Kidney (tissue), 14 donors: Measurements from ENCODE around the gene LCN6. TPM values are rescaled to one million over a fixed set of nuclear protein-coding genes. Genes with fewer than 3 reads are reported as not detected.

Experiments
- DNase-seq, 5 donors: peaks; one replicate each; pipeline ENCODE4 v3.0.0-alpha.2; 2013 to 2020
- FAIRE-seq: peaks from 2 replicates; lab custom pipeline; 2012; peaks lifted over from hg19 to GRCh38; lab: Jason Lieb, UNC
- H3K27ac ChIP-seq, 2 donors: one replicate each; pipeline ENCODE4 v1.7.0; 2013; ENCODE audit warnings: low read depth in 2 of 2, low read length in 2 of 2, inconsistent platforms in 1 of 2
- H3K27me3 ChIP-seq: one replicate; pipeline ENCODE4 v1.7.1; 2013; ENCODE audit warnings: low read length, inconsistent platforms; ENCODE audit not compliant: control insufficient read depth, insufficient read depth
- H3K36me3 ChIP-seq, 3 donors: one replicate each; pipeline versions ENCODE4 v1.7.0 to v1.7.1; 2013; ENCODE audit warnings: low read length in 3 of 3, control low read depth in 1 of 3, inconsistent platforms in 1 of 3; ENCODE audit not compliant: insufficient read depth in 3 of 3, control insufficient read depth in 2 of 3
- H3K4me1 ChIP-seq, 3 donors: one replicate each; pipeline versions ENCODE4 v1.7.0 to v1.7.1; 2013; ENCODE audit warnings: low read length in 3 of 3, inconsistent platforms in 1 of 3, low read depth in 1 of 3; ENCODE audit not compliant: control insufficient read depth in 2 of 3, insufficient read depth in 2 of 3
- H3K4me3 ChIP-seq, 3 donors: one replicate each; pipeline versions ENCODE4 v1.7.0 to v1.8.1; 2013; ENCODE audit warnings: low read length in 3 of 3, control low read depth in 1 of 3, inconsistent platforms in 1 of 3
- H3K9ac ChIP-seq, 3 donors: one replicate each; pipeline versions ENCODE4 v1.7.0 to v1.7.1; 2013; ENCODE audit warnings: low read length in 3 of 3, control low read depth in 1 of 3, inconsistent platforms in 1 of 3
- H3K9me3 ChIP-seq, 3 donors: one replicate each; pipeline versions ENCODE4 v1.7.0 to v1.7.1; 2013; ENCODE audit warnings: low read length in 3 of 3, control low read depth in 1 of 3, inconsistent platforms in 1 of 3; ENCODE audit not compliant: control insufficient read depth in 2 of 3, insufficient read depth in 1 of 3
- CTCF ChIP-seq: IDR thresholded peaks from 3 replicates; pipeline ENCODE4 v1.5.1; 2012; ENCODE audit warnings: mild to moderate bottlenecking, moderate library complexity, borderline replicate concordance; ENCODE audit not compliant: insufficient read depth; ENCODE audit errors: extremely low read depth
- intact Hi-C: fragments of 100-400 bp; cut with DNase I; formaldehyde crosslinking; loops from one replicate; pipeline ENCODE4 v1.11.1; 2022
- polyA plus RNA-seq: library from polyadenylated mRNA; stranded (reverse); fragments of 350-450 nt; fragmentation: Illumina TruSeq; extraction: RNeasy Lipid Tissue Mini Kit (QIAGEN cat#74804); gene quantifications from one replicate; pipeline ENCODE4 v1.2.3, GENCODE V29; 2014; ENCODE audit warnings: low read depth, low replicate concordance; ENCODE audit not compliant: insufficient read depth
- total RNA-seq: library from RNA; stranded (reverse); fragmentation: NEBNext Ultra II Directional; extraction: Animal tissue kit (Norgen Biotek cat#: 25700); gene quantifications from one replicate; pipeline ENCODE4 v1.2.1, GENCODE V29; 2021
- donor health status: control.
- donor health status: control.
- donor health status: control.
- donor health status: control.
- donor health status: control.
- donor health status: DM: yes; HTN: yes; CAD: no.
- donor health status: Normal renal cell carcinoma (clear cell type).

The LCN6 gene
- total and polyA plus RNA-seq, 2 donors from 2014 or later: 16.0 TPM; not detected in 1

GRCh38 chr9:136759001-136759400 is 10.7 kb upstream of the LCN6 start:
- Histone ChIP-seq H3K27ac (no peak overlapping the region), H3K36me3 (no peaks in the 10 kb centered on the region), H3K4me3 (no peak overlapping the region), H3K9ac (no peak overlapping the region), H3K4me1 (no peaks in the 10 kb centered on the region), H3K9me3 (peaks cover 0 to 5% (median 0%) of the 10 kb centered on the region in 3 donors), H3K27me3 (no peaks in the 10 kb centered on the region)
- intact Hi-C loops: no loop called here
- TF ChIP-seq CTCF: no peak
- no peak for FAIRE-seq
- peak in 1 of 5 donors; percentile 63 for DNase-seq

GRCh38 chr9:136757751-136758140 is 9.4 kb upstream of the LCN6 start:
- H3K9me3 ChIP-seq: peaks cover 0 to 5% (median 0%) of the 10 kb centered on the region in 3 donors
- no peaks in the 10 kb centered on the region for H3K27me3 ChIP-seq
- no peaks in the 10 kb centered on the region for H3K4me1 ChIP-seq
- FAIRE-seq (no peak), DNase-seq (peak in 1 of 5 donors; percentile 16)
- no peak for TF ChIP-seq CTCF
- no peak overlapping the region for H3K27ac ChIP-seq
- intact Hi-C loops: no loop called here
- no peak overlapping the region for H3K4me3 ChIP-seq
- H3K36me3 ChIP-seq: no peaks in the 10 kb centered on the region
- H3K9ac ChIP-seq: no peak overlapping the region

GRCh38 chr9:136757328-136757727 is 9.0 kb upstream of the LCN6 start:
- H3K9ac ChIP-seq: no peak overlapping the region
- intact Hi-C loops: no loop called here
- no peak for FAIRE-seq

More at GRCh38 chr9:136757328-136757727, 9.0 kb upstream of the LCN6 start:
- H3K36me3 ChIP-seq: no peaks in the 10 kb centered on the region
- TF ChIP-seq CTCF: no peak
- peak in 2 of 5 donors; percentile 49 to 66 for DNase-seq
- H3K27me3 ChIP-seq: no peaks in the 10 kb centered on the region
- no peaks in the 10 kb centered on the region for H3K4me1 ChIP-seq
- no peak overlapping the region for H3K27ac ChIP-seq
- no peak overlapping the region for H3K4me3 ChIP-seq
- H3K9me3 ChIP-seq: peaks cover 0 to 5% (median 0%) of the 10 kb centered on the region in 3 donors
